HCT116 (cell line): Measurements from ENCODE around the gene SPRED1. TPM values are rescaled to one million over a fixed set of nuclear protein-coding genes. Genes with fewer than 3 reads are reported as not detected.

Source experiments
- ATAC-seq: fragments of 200-7000 bp; cut with Tn5 transposase; 2 replicates; pipeline ENCODE4 v1.9.1; 2020; ENCODE audit warnings: mild to moderate bottlenecking, moderate library complexity
- BruUV-seq: library from RNA; stranded (reverse); fragments of 400-500 nt; replicated peaks from 2 replicates; lab custom pipeline; 2021; lab: Mats Ljungman, UMichigan
- CTCF ChIA-PET: fragments of 300-600 bp; sonication (Branson Sonifier 250); formaldehyde crosslinking; loops from one replicate; lab custom pipeline; 2021; ENCODE audit warnings: antibody characterized with exemption; lab: Charles Lee
- POLR2A ChIA-PET: fragments of 300-600, 350-600 bp; sonication (Branson Sonifier 250); formaldehyde crosslinking; loops from one replicate; lab custom pipeline; 2021; ENCODE audit warnings: antibody characterized with exemption; lab: Charles Lee
- RAD21 ChIA-PET, 2 experiments: fragments of 300-600 bp; sonication (Branson Sonifier 250); formaldehyde crosslinking; loops; one replicate each; lab custom pipeline; 2023; ENCODE audit warnings: low total read pairs in 2 of 2; ENCODE audit not compliant: uncharacterized antibody in 2 of 2, unreplicated experiment in 2 of 2, low non-redundant PET in 1 of 2; lab: Charles Lee
- DNase-seq: peaks from one replicate; pipeline ENCODE4 v3.0.0-alpha.2; 2010; ENCODE audit warnings: low read depth, low spot score
- H2AFZ ChIP-seq: fragments of 200-600 bp; shearing (Covaris generic), sonication (generic); 2 replicates; pipeline ENCODE4 v1.6.1; 2017; ENCODE audit warnings: low read depth, mixed run types, mixed read lengths, antibody characterized with exemption, low read length; ENCODE audit not compliant: poor library complexity, severe bottlenecking
- H3K27ac ChIP-seq: 2 replicates; pipeline ENCODE4 v1.5.1; 2012; ENCODE audit warnings: low read depth, low read length
- H3K27me3 ChIP-seq: fragments of 200-600 bp; sonication (generic); 2 replicates; pipeline ENCODE4 v1.6.1; 2016; ENCODE audit warnings: mixed run types, low read length, mixed read lengths; ENCODE audit not compliant: insufficient read depth
- H3K36me3 ChIP-seq, 2 experiments: fragments of 200-500 bp in 1 of 2; fragments of 200-600 bp in 1 of 2; sonication (Bioruptor generic) in 1 of 2; sonication (generic) in 1 of 2; 2 replicates each; pipeline versions ENCODE4 v1.5.1 to v1.6.1; 2014 to 2016; ENCODE audit warnings: low read length in 2 of 2, inconsistent platforms in 1 of 2, mixed read lengths in 1 of 2, mixed run types in 1 of 2; ENCODE audit not compliant: insufficient read depth in 2 of 2, control insufficient read depth in 1 of 2
- H3K4me1 ChIP-seq, 2 experiments: fragments of 200-600 bp in 1 of 2; sonication (generic) in 1 of 2; 2 replicates each; pipeline versions ENCODE4 v1.5.1 to v1.6.1; 2012 to 2017; ENCODE audit warnings: low read length in 2 of 2, inconsistent platforms in 1 of 2, mild to moderate bottlenecking in 1 of 2, mixed read lengths in 1 of 2, mixed run types in 1 of 2, moderate library complexity in 1 of 2; ENCODE audit not compliant: insufficient read depth in 2 of 2, control insufficient read depth in 1 of 2
- H3K4me2 ChIP-seq: fragments of 200-600 bp; sonication (generic); 2 replicates; pipeline ENCODE4 v1.6.1; 2017; ENCODE audit warnings: mixed run types, low read length, mixed read lengths
- H3K4me3 ChIP-seq, 2 experiments: fragments of 200-600 bp in 1 of 2; sonication (generic) in 1 of 2; replicated peaks in 1 of 2; 2 replicates each; pipeline ENCODE4 v1.5.1; 2011 to 2016; ENCODE audit warnings: low read length in 2 of 2, control low read depth in 1 of 2, low read depth in 1 of 2, mild to moderate bottlenecking in 1 of 2, mixed read lengths in 1 of 2, mixed run types in 1 of 2
- H3K79me2 ChIP-seq: fragments of 200-600 bp; sonication (generic); 2 replicates; pipeline ENCODE4 v1.6.1; 2017; ENCODE audit warnings: mild to moderate bottlenecking, mixed run types, low read length, moderate library complexity, mixed read lengths; ENCODE audit not compliant: insufficient read depth
- H3K9ac ChIP-seq: fragments of 200-600 bp; sonication (generic); 2 replicates; pipeline ENCODE4 v1.6.1; 2016; ENCODE audit warnings: low read length, mixed read lengths
- H3K9me2 ChIP-seq: fragments of 200-600 bp; sonication (generic), shearing (Covaris generic); 2 replicates; pipeline ENCODE4 v1.6.1; 2017; ENCODE audit warnings: mixed run types, mild to moderate bottlenecking, moderate library complexity; ENCODE audit not compliant: insufficient read depth
- H3K9me3 ChIP-seq, 2 experiments: fragments of 200-500 bp in 1 of 2; fragments of 200-600 bp in 1 of 2; sonication (Bioruptor generic) in 1 of 2; sonication (generic) in 1 of 2; 2 replicates each; pipeline ENCODE4 v1.6.1; 2014 to 2017; ENCODE audit warnings: low read length in 2 of 2, mixed read lengths in 2 of 2, inconsistent platforms in 1 of 2, low read depth in 1 of 2, mild to moderate bottlenecking in 1 of 2, mixed run types in 1 of 2, moderate library complexity in 1 of 2; ENCODE audit not compliant: control insufficient read depth in 1 of 2, insufficient read depth in 1 of 2
- H4K20me1 ChIP-seq: fragments of 200-600 bp; sonication (generic), shearing (Covaris generic); 2 replicates; pipeline ENCODE4 v1.6.1; 2017; ENCODE audit warnings: mixed run types, mild to moderate bottlenecking, moderate library complexity; ENCODE audit not compliant: insufficient read depth
- CTCF ChIP-seq, 3 experiments: fragments of 200-600 bp in 1 of 3; sonication (generic) in 1 of 3; IDR thresholded peaks in 2 of 3; conservative IDR thresholded peaks in 1 of 3; 2 replicates each; pipeline ENCODE4 v1.5.1; 2012 to 2017; ENCODE audit warnings: low read depth in 2 of 3, low read length in 2 of 3, antibody characterized with exemption in 1 of 3, borderline replicate concordance in 1 of 3, control low read depth in 1 of 3, mild to moderate bottlenecking in 1 of 3, mixed read lengths in 1 of 3, mixed run types in 1 of 3, moderate library complexity in 1 of 3; ENCODE audit not compliant: insufficient read depth in 1 of 3
- EZH2 ChIP-seq: fragments of 200-600 bp; sonication (generic); IDR thresholded peaks from 2 replicates; pipeline ENCODE4 v1.6.1; 2017; ENCODE audit warnings: antibody characterized with exemption, mixed run types
- EZH2phosphoT487 ChIP-seq: fragments of 200-600 bp; IDR thresholded peaks from 2 replicates; pipeline ENCODE4 v1.6.1; 2018; ENCODE audit warnings: antibody characterized with exemption, borderline replicate concordance
- FOSL1 ChIP-seq: IDR thresholded peaks from 2 replicates; pipeline ENCODE4 v1.6.1; 2012; ENCODE audit warnings: low read depth
- JUND ChIP-seq: IDR thresholded peaks from 2 replicates; pipeline ENCODE4 v1.6.1; 2012
- MAX ChIP-seq: IDR thresholded peaks from 2 replicates; pipeline ENCODE4 v1.6.1; 2012
- POLR2AphosphoS5 ChIP-seq: IDR thresholded peaks from 2 replicates; pipeline ENCODE4 v1.6.1; 2011; ENCODE audit warnings: mild to moderate bottlenecking, low read depth, low read length, moderate library complexity
- RAD21 ChIP-seq: IDR thresholded peaks from 2 replicates; pipeline ENCODE4 v1.6.1; 2012; ENCODE audit warnings: low read depth, mild to moderate bottlenecking
- REST ChIP-seq: IDR thresholded peaks from 2 replicates; pipeline ENCODE4 v1.6.1; 2012; ENCODE audit warnings: low read depth
- SIN3A ChIP-seq: IDR thresholded peaks from 2 replicates; pipeline ENCODE4 v1.6.1; 2012; ENCODE audit warnings: low read depth
- SP1 ChIP-seq: IDR thresholded peaks from 2 replicates; pipeline ENCODE4 v1.6.1; 2012; ENCODE audit warnings: low read depth
- SRF ChIP-seq: IDR thresholded peaks from 2 replicates; pipeline ENCODE4 v1.6.1; 2012; ENCODE audit warnings: low read depth
- TCF7L2 ChIP-seq: IDR thresholded peaks from 2 replicates; pipeline ENCODE4 v1.7.0; 2011; ENCODE audit warnings: borderline replicate concordance, inconsistent platforms; ENCODE audit not compliant: insufficient read depth, insufficient read length; ENCODE audit errors: extremely low read depth
- YY1 ChIP-seq: IDR thresholded peaks from 2 replicates; pipeline ENCODE4 v1.6.1; 2011; ENCODE audit warnings: low read length, low read depth, moderate library complexity, mild to moderate bottlenecking; ENCODE audit not compliant: insufficient replicate concordance; ENCODE audit errors: extremely low read depth
- ZBTB33 ChIP-seq: IDR thresholded peaks from 2 replicates; pipeline ENCODE4 v1.6.1; 2011; ENCODE audit warnings: mild to moderate bottlenecking, low read length, moderate library complexity; ENCODE audit not compliant: insufficient replicate concordance; ENCODE audit errors: extremely low read depth
- ZFX ChIP-seq: fragments of 450-650 bp; IDR thresholded peaks from 2 replicates; pipeline ENCODE4 v1.6.1; 2017
- ZNF274 ChIP-seq: fragments of 200-500 bp; sonication (Bioruptor generic); IDR thresholded peaks from 2 replicates; pipeline ENCODE4 v1.6.1; 2014; ENCODE audit warnings: mild to moderate bottlenecking, low read depth, low read length, inconsistent platforms
- intact Hi-C: fragments of 100-400 bp; cut with micrococcal nuclease; formaldehyde crosslinking; loops from 2 replicates; pipeline ENCODE4 v1.10.0; 2022
- total RNA-seq: library from RNA; stranded (reverse); gene quantifications from one replicate; pipeline ENCODE4 v1.2.1, GENCODE V29; 2021; ENCODE audit not compliant: unreplicated experiment

Gene SPRED1
- total RNA-seq, 1 experiment from 2014 or later = 24.7 TPM

- Histone ChIP-seq H3K9ac (no peak overlapping the region), H3K27me3 (no peaks in the 10 kb centered on the region), H3K4me2 (no peak overlapping the region), H3K9me3 (no peaks in the 10 kb centered on the region), H2AFZ (no peak overlapping the region), H3K27ac (no peak overlapping the region), H3K4me1 (no peaks in the 10 kb centered on the region), H3K4me3 (no peak overlapping the region), H3K36me3 (no peaks in the 10 kb centered on the region), H4K20me1 (peaks cover 31% of the 10 kb centered on the region; the same call in 1 of the 2 replicates), H3K9me2 (no peaks in the 10 kb centered on the region), H3K79me2 (peaks cover 100% of the 10 kb centered on the region)
- ATAC-seq (no peak), DNase-seq (no peak)
- ChIA-PET RAD21 (no interaction called here), CTCF (no interaction called here), POLR2A (interaction anchor here (0.7 kb wide), 1 partner anchor 15 kb away, joined by 5 read pairs; no protein-coding TSS in a partner anchor)
- intact Hi-C loops = no loop called here
- BruUV-seq = no TSS peak
- TF ChIP-seq JUND (no peak), POLR2AphosphoS5 (no peak), REST (no peak), SRF (no peak), MAX (no peak), RAD21 (no peak), CTCF (IDR thresholded peaks at IDR 0.05 in 2 of 3, conservative IDR thresholded peaks at IDR 0.05 in 1 of 3; ENCODE audit: borderline replicate concordance in 1 of 3, insufficient read depth in 1 of 3, low read depth in 2 of 3, low read length in 2 of 3) (no peak), ZFX (no peak), ZNF274 (no peak), TCF7L2 (no peak), FOSL1 (no peak), ZBTB33 (no peak), EZH2phosphoT487 (no peak), SIN3A (no peak), YY1 (no peak), SP1 (no peak), EZH2 (no peak)
These were observed 13.8 kb downstream of the SPRED1 start for GRCh38 chr15:38266247-38266986.
